ENCODE data around the gene GALNT3.

Gene GALNT3

GRCh38 chr2:165793779-165794535, at the start of gene GALNT3:
TSS of gene GALNT3 (minus strand) at chr2:165794247. CDS start at chr2:165770700, 23,547 bp downstream.
- no peaks in the 10 kb centered on the region for H3K36me3 ChIP-seq (ENCODE audit: insufficient read depth, low read length)
- no peak for TF ChIP-seq CTCF (IDR thresholded peaks at IDR 0.05; ENCODE audit: borderline replicate concordance, extremely low read depth, low read length, poor library complexity, severe bottlenecking)
- TF ChIP-seq EZH2 (IDR thresholded peaks at IDR 0.05; ENCODE audit: borderline replicate concordance, low read depth, low read length, severe bottlenecking) = no peak
- H3K4me2 ChIP-seq (ENCODE audit: insufficient read depth, low read length) = peak within 1 kb of the TSS; percentile 58
- no peaks in the 10 kb centered on the region for H3K27me3 ChIP-seq (ENCODE audit: insufficient read depth, low read length, poor library complexity)
- no peaks in the 10 kb centered on the region for H4K20me1 ChIP-seq (ENCODE audit: insufficient read depth, low read length)
- peaks cover 10% of the 10 kb centered on the region for H3K4me1 ChIP-seq (ENCODE audit: insufficient read depth, low read length)
- H3K4me3 ChIP-seq (ENCODE audit: low read depth in 1 of 2, low read length in 2 of 2) = peak within 1 kb of the TSS in 1 of 2 experiments; percentile 43; a peak in 2 of 4 replicates
- ATAC-seq (ENCODE audit: insufficient read depth, low read depth) (peak; percentile 4; the same call in 1 of the 3 replicates), DNase-seq (no peak)
- 0 out of 2 replicates have a peak within 1 kb of the TSS, but pooled peaks have one; percentile 41 for H3K27ac ChIP-seq (ENCODE audit: low read length)
- H3K9ac ChIP-seq (ENCODE audit: low read depth, low read length) = peak within 1 kb of the TSS; percentile 26; the same call in 1 of the 2 replicates
- H2AFZ ChIP-seq (ENCODE audit: low read depth, low read length) = peak within 1 kb of the TSS; percentile 51
- no peaks in the 10 kb centered on the region for H3K79me2 ChIP-seq (ENCODE audit: insufficient read depth, low read length)
- no peaks in the 10 kb centered on the region for H3K9me3 ChIP-seq (ENCODE audit: insufficient read depth, low read length, severe bottlenecking)

DNA sequence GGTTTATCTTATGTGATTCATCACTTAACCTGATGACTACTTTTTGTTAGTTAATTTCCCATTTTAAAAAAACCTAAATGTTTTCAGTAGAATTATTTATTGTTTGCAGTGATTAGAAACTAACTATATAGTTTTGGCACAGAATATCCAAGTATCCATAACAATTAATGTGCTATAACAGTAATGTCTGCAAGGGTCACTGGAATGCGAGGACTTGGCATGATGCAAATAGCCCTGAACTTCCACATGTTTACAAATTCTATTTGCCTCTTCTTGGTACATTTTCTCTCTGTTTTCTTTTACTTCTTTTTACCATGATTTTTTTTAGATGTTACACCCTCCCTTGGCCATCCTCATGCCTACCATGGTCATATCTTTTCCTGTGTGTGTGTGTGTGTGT, 49.3 kb upstream of the GALNT3 start:
- TF ChIP-seq CTCF (IDR thresholded peaks at IDR 0.05; ENCODE audit: borderline replicate concordance, extremely low read depth, low read length, poor library complexity, severe bottlenecking) (no peak), EZH2 (IDR thresholded peaks at IDR 0.05; ENCODE audit: borderline replicate concordance, low read depth, low read length, severe bottlenecking) (no peak)
- ATAC-seq (ENCODE audit: insufficient read depth, low read depth) (no peak), DNase-seq (no peak)
- no peaks in the 10 kb centered on the region for H3K27me3 ChIP-seq (ENCODE audit: insufficient read depth, low read length, poor library complexity)
- H2AFZ ChIP-seq (ENCODE audit: low read depth, low read length) = no peak overlapping the region
- H3K27ac ChIP-seq (ENCODE audit: low read length) = no peak overlapping the region
- H3K4me1 ChIP-seq (ENCODE audit: insufficient read depth, low read length) = no peaks in the 10 kb centered on the region
- no peaks in the 10 kb centered on the region for H4K20me1 ChIP-seq (ENCODE audit: insufficient read depth, low read length)
- H3K79me2 ChIP-seq (ENCODE audit: insufficient read depth, low read length) = no peaks in the 10 kb centered on the region
- H3K36me3 ChIP-seq (ENCODE audit: insufficient read depth, low read length) = no peaks in the 10 kb centered on the region
- no peak overlapping the region for H3K4me2 ChIP-seq (ENCODE audit: insufficient read depth, low read length)
- H3K9ac ChIP-seq (ENCODE audit: low read depth, low read length) = no peak overlapping the region
- no peaks in the 10 kb centered on the region for H3K9me3 ChIP-seq (ENCODE audit: insufficient read depth, low read length, severe bottlenecking)
- no peak overlapping the region for H3K4me3 ChIP-seq (ENCODE audit: low read depth in 1 of 2, low read length in 2 of 2)

DNA sequence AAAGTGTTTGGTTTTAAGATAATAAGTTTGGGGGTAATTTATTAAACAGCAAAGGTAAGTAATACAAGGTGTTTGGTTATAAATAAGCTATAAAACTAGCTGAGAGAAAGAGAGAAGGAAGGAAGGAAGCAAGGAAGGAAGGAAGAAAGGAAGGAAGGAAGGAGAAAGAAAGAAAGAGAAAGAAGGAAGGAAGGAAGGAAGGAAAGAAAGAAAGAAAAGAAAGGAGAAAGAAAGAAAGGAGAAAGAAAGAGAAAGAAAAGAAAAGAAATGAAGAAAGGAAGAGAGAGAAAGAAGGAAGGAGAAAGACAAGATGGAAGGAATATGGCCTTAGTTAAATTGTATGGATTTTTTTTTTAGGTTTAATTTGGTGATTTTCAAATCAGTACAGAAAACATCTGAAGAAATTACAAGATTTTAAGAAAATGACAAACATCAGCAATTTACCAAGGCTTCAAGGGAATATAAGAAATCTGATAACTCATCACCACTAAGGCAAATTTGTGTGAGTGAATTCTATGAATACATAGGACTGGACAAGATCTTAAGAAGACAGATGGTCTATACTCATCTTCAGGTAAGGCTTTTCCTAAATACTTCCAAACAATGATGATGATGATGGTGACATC, 46.4 kb upstream of the GALNT3 start:
- no peaks in the 10 kb centered on the region for H3K4me1 ChIP-seq (ENCODE audit: insufficient read depth, low read length)
- ATAC-seq (ENCODE audit: insufficient read depth, low read depth) (no peak), DNase-seq (no peak)
- H3K27me3 ChIP-seq (ENCODE audit: insufficient read depth, low read length, poor library complexity) = no peaks in the 10 kb centered on the region
- no peaks in the 10 kb centered on the region for H3K36me3 ChIP-seq (ENCODE audit: insufficient read depth, low read length)
- no peaks in the 10 kb centered on the region for H4K20me1 ChIP-seq (ENCODE audit: insufficient read depth, low read length)
- TF ChIP-seq EZH2 (IDR thresholded peaks at IDR 0.05; ENCODE audit: borderline replicate concordance, low read depth, low read length, severe bottlenecking) (no peak), CTCF (IDR thresholded peaks at IDR 0.05; ENCODE audit: borderline replicate concordance, extremely low read depth, low read length, poor library complexity, severe bottlenecking) (no peak)
- no peaks in the 10 kb centered on the region for H3K79me2 ChIP-seq (ENCODE audit: insufficient read depth, low read length)
- H3K4me3 ChIP-seq (ENCODE audit: low read depth in 1 of 2, low read length in 2 of 2) = no peak overlapping the region
- H3K9ac ChIP-seq (ENCODE audit: low read depth, low read length) = no peak overlapping the region
- H3K9me3 ChIP-seq (ENCODE audit: insufficient read depth, low read length, severe bottlenecking) = no peaks in the 10 kb centered on the region
- no peak overlapping the region for H3K27ac ChIP-seq (ENCODE audit: low read length)
- H2AFZ ChIP-seq (ENCODE audit: low read depth, low read length) = no peak overlapping the region
- H3K4me2 ChIP-seq (ENCODE audit: insufficient read depth, low read length) = no peak overlapping the region

Data from DND-41 (cell line).